ENCODE measurements around the gene CCDC110. TPM values are rescaled to one million over a fixed set of nuclear protein-coding genes. Genes with fewer than 3 reads are reported as not detected.

The CCDC110 gene
- total RNA-seq, 2 donors from 2014 or later: 0.35 to 6.2 TPM

DNA sequence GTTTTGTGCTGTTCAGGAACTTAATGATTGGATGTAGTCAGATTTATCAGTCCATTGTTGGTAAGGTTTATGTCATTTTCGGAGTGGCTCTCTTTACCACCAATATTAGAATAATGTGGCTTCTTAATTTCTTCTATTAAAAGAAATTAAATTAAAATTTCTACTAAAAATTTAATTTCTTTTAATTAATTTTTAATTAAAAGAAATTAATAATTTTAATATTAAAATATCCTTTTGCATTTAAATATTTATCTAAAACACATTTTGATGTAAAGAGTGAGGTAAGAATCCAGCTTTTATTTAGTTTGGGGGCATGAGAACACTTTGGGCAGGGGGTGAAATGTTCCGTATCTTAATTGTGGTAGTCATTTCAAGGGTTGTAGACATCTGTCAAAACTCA, 30.1 kb downstream of the CCDC110 start:
- TF ChIP-seq, protein P1, sequence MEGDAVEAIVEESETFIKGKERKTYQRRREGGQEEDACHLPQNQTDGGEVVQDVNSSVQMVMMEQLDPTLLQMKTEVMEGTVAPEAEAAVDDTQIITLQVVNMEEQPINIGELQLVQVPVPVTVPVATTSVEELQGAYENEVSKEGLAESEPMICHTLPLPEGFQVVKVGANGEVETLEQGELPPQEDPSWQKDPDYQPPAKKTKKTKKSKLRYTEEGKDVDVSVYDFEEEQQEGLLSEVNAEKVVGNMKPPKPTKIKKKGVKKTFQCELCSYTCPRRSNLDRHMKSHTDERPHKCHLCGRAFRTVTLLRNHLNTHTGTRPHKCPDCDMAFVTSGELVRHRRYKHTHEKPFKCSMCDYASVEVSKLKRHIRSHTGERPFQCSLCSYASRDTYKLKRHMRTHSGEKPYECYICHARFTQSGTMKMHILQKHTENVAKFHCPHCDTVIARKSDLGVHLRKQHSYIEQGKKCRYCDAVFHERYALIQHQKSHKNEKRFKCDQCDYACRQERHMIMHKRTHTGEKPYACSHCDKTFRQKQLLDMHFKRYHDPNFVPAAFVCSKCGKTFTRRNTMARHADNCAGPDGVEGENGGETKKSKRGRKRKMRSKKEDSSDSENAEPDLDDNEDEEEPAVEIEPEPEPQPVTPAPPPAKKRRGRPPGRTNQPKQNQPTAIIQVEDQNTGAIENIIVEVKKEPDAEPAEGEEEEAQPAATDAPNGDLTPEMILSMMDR (IDR thresholded peaks at IDR 0.05): no peak

DNA sequence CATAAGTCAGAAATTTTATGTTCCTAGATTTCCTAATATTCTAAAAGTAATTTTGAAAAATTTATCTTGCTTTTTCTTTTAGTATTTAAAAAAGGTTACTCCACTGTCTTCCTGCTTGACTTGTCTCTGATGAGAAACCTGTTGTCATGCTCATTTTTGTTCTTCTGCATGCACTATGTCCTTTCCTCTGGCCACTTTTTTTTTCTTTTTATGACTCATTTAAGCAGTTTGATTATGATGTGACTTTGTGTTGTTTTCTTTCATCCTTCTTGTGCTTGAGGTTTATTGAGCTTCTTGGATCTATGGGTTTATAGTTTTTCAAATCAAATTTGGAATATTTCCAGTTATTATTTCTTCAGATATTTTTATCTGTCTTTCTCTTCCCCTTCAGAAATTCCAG, 33.7 kb downstream of the CCDC110 start:
- H3K27ac ChIP-seq: no peak overlapping the region

More for the DNA sequence above, 30.1 kb downstream of the CCDC110 start:
- ATAC-seq (ENCODE audit: insufficient number of reproducible peaks, low FRiP score, low read depth) (no peak), DNase-seq (ENCODE audit: low spot score) (no peak)
- H3K4me1 ChIP-seq (ENCODE audit: control insufficient read depth in 1 of 2, low read depth in 2 of 2): no peaks in the 10 kb centered on the region
- H3K9me3 ChIP-seq: no peaks in the 10 kb centered on the region
- H3K27me3 ChIP-seq (replicated peaks; ENCODE audit: insufficient read depth): no peaks in the 10 kb centered on the region
- H3K4me3 ChIP-seq: no peak overlapping the region
- H3K36me3 ChIP-seq: no peaks in the 10 kb centered on the region
- H3K27ac ChIP-seq: no peak overlapping the region

DNA sequence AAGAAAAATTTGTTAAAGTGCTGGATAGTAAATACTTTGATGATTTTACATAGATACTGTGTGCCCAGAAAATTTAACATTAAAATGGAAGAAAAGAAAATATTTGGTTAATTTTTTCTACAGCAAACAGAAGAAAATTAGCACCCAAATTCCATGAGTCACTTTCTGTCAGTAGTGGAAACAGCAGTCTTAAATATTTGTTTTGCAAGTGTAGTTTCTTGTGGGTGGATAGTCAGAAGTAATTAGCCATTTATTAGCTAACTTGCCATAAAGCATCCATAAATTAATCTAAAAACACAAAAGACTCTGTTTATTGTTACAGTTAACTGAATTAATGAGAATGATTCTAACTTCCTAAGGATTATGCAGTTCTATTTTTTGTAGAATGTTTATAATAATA, 36.1 kb downstream of the CCDC110 start:
- H3K27me3 ChIP-seq (replicated peaks; ENCODE audit: insufficient read depth): no peaks in the 10 kb centered on the region
- H3K27ac ChIP-seq: no peak overlapping the region
- no peak overlapping the region for H3K4me3 ChIP-seq
- no peaks in the 10 kb centered on the region for H3K36me3 ChIP-seq
- H3K9me3 ChIP-seq: no peaks in the 10 kb centered on the region
- TF ChIP-seq, protein P1 (IDR thresholded peaks at IDR 0.05): no peak
- no peak for DNase-seq (ENCODE audit: low spot score)
- ATAC-seq (ENCODE audit: insufficient number of reproducible peaks, low FRiP score, low read depth): no peak
- H3K4me1 ChIP-seq (ENCODE audit: control insufficient read depth in 1 of 2, low read depth in 2 of 2): no peaks in the 10 kb centered on the region

More for the DNA sequence above, 33.7 kb downstream of the CCDC110 start:
- TF ChIP-seq, protein P1 (IDR thresholded peaks at IDR 0.05): no peak
- no peak overlapping the region for H3K4me3 ChIP-seq
- ATAC-seq (ENCODE audit: insufficient number of reproducible peaks, low FRiP score, low read depth): no peak
- no peaks in the 10 kb centered on the region for H3K9me3 ChIP-seq
- no peak for DNase-seq (ENCODE audit: low spot score)
- H3K4me1 ChIP-seq (ENCODE audit: control insufficient read depth in 1 of 2, low read depth in 2 of 2): no peaks in the 10 kb centered on the region
- H3K36me3 ChIP-seq: no peaks in the 10 kb centered on the region
- H3K27me3 ChIP-seq (replicated peaks; ENCODE audit: insufficient read depth): no peaks in the 10 kb centered on the region

DNA sequence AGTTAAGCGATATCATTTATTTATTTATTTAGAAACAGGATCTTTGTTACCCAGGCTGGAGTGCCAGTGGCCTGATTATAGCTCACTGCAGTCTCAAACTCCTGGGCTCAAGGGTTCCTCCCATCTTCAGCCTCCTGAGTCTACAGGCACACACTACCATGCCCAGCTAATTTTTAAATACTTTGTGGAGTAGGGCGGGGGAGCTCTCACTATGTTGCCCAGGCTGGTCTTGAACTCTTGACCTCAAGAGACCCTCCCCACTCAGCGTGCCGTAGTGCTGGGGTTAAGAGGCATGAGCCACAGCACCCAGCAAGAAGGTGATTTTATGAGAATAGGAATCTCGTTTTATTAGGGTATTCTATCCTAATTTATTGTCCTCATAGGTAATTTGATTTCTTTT, 41.9 kb downstream of the CCDC110 start:
- TF ChIP-seq, protein P1 (IDR thresholded peaks at IDR 0.05): no peak
- H3K9me3 ChIP-seq: no peaks in the 10 kb centered on the region
- H3K4me3 ChIP-seq: no peak overlapping the region
- H3K27ac ChIP-seq: no peak overlapping the region
- no peaks in the 10 kb centered on the region for H3K36me3 ChIP-seq
- peaks cover 0 to 7% of the 10 kb centered on the region in 2 donors for H3K4me1 ChIP-seq (ENCODE audit: control insufficient read depth in 1 of 2, low read depth in 2 of 2)
- ATAC-seq (ENCODE audit: insufficient number of reproducible peaks, low FRiP score, low read depth): no peak
- no peaks in the 10 kb centered on the region for H3K27me3 ChIP-seq (replicated peaks; ENCODE audit: insufficient read depth)
- DNase-seq (ENCODE audit: low spot score): no peak

DNA sequence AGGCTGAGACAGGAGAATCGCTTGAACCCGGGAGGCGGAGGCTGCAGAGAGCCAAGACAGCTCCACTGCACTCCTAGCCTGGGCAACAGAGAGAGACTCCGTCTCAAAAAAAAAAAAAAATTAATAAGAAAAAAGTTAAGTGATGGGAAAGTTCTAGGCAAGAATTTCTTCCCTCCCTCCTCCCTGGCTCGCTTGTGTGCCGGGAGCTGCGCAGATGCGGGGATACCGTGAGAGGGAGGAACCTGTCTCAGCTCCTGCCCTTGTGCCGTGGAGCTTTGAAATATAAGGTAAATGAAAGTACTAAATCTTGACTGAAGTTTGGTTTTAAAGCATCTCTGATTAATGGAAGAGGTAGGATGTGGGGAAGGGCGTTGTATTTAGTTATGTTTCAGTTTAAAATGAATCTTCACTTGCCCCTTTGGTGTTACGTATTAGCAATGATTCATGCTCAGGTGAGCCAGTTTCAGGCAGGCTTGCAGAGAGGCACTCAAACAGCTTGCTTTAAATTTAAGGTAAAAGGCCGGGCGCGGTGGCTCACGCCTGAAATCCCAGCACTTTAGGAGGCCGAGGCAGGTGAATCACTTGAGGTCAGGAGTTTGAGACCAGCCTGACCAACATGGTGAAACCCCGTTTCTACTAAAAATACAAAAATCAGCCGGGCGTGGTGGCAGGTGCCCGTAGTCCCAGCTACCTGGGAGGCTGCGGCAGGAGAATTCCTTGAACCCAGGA, 44.4 kb downstream of the CCDC110 start:
- Histone ChIP-seq H3K27me3 (replicated peaks; ENCODE audit: insufficient read depth) (no peaks in the 10 kb centered on the region), H3K9me3 (no peaks in the 10 kb centered on the region), H3K36me3 (no peaks in the 10 kb centered on the region), H3K4me1 (ENCODE audit: control insufficient read depth in 1 of 2, low read depth in 2 of 2) (peaks cover 14 to 30% of the 10 kb centered on the region in 2 donors), H3K27ac (no peak overlapping the region), H3K4me3 (no peak overlapping the region)
- TF ChIP-seq, protein P1 (IDR thresholded peaks at IDR 0.05): no peak
- DNase-seq (ENCODE audit: low spot score) (no peak), ATAC-seq (ENCODE audit: insufficient number of reproducible peaks, low FRiP score, low read depth) (no peak)
